PC-3 (cell line): ENCODE data around the gene SLC8A3. TPM values are rescaled to one million over a fixed set of nuclear protein-coding genes. Genes with fewer than 3 reads are reported as not detected.

ENCODE experiments used
- ATAC-seq: fragments of 200-7000 bp; cut with Tn5 transposase; 2 replicates; pipeline ENCODE4 v1.9.1; 2020; ENCODE audit warnings: mild to moderate bottlenecking, moderate library complexity
- BruUV-seq: library from RNA; stranded (reverse); fragments of 400-500 nt; replicated peaks from 2 replicates; lab custom pipeline; 2021; lab: Mats Ljungman, UMichigan
- CTCF ChIA-PET: fragments of 300-600 bp; sonication (Branson Sonifier 250); formaldehyde crosslinking; loops from one replicate; lab custom pipeline; 2022; ENCODE audit warnings: antibody characterized with exemption; lab: Charles Lee
- POLR2A ChIA-PET: fragments of 300-600 bp; sonication (Branson Sonifier 250); formaldehyde crosslinking; loops from one replicate; lab custom pipeline; 2022; ENCODE audit warnings: antibody characterized with exemption; ENCODE audit not compliant: unreplicated experiment; lab: Charles Lee
- DNase-seq: peaks from one replicate; pipeline ENCODE4 v3.0.0-alpha.2; 2015
- H2AFZ ChIP-seq: fragments of 300-600 bp; sonication (generic); 2 replicates; pipeline ENCODE4 v1.6.0; 2016; ENCODE audit warnings: antibody characterized with exemption, low read length
- H3F3A ChIP-seq: fragments of 300-600 bp; sonication (generic); one replicate; pipeline ENCODE4 v1.6.0; 2017; ENCODE audit warnings: antibody characterized with exemption, low read length, control low read depth, mild to moderate bottlenecking; ENCODE audit not compliant: unreplicated experiment
- H3K27ac ChIP-seq: fragments of 300-600 bp; sonication (generic); 2 replicates; pipeline ENCODE4 v1.5.1; 2016; ENCODE audit warnings: mild to moderate bottlenecking, low read length
- H3K27me3 ChIP-seq: fragments of 300-600 bp; sonication (generic); 2 replicates; pipeline ENCODE4 v1.6.1; 2016; ENCODE audit warnings: low read length, mixed read lengths
- H3K36me3 ChIP-seq: fragments of 300-600 bp; sonication (generic); 2 replicates; pipeline ENCODE4 v1.6.1; 2016; ENCODE audit warnings: low read depth, mixed run types, low read length, mixed read lengths
- H3K4me1 ChIP-seq: fragments of 300-600 bp; sonication (generic); 2 replicates; pipeline ENCODE4 v1.5.1; 2016; ENCODE audit warnings: low read length; ENCODE audit not compliant: insufficient read depth
- H3K4me2 ChIP-seq: fragments of 300-600 bp; sonication (generic); 2 replicates; pipeline ENCODE4 v1.6.0; 2016; ENCODE audit warnings: low read length
- H3K4me3 ChIP-seq: fragments of 300-600 bp; sonication (generic); 2 replicates; pipeline ENCODE4 v1.5.1; 2016; ENCODE audit warnings: mild to moderate bottlenecking, low read length, mixed read lengths
- H3K79me2 ChIP-seq: fragments of 300-600 bp; sonication (generic); 2 replicates; pipeline ENCODE4 v1.6.1; 2017; ENCODE audit warnings: low read length, mixed read lengths
- H3K9ac ChIP-seq: fragments of 300-600 bp; sonication (generic); 2 replicates; pipeline ENCODE4 v1.6.0; 2016; ENCODE audit warnings: mild to moderate bottlenecking, low read length
- H3K9me2 ChIP-seq: fragments of 300-600 bp; sonication (generic); replicated peaks from 2 replicates; pipeline ENCODE4 v1.6.1; 2016; ENCODE audit warnings: mixed run types, low read length, mixed read lengths
- H3K9me3 ChIP-seq: fragments of 300-600 bp; sonication (generic); 2 replicates; pipeline ENCODE4 v1.6.1; 2016; ENCODE audit warnings: low read length, mixed read lengths
- H4K20me1 ChIP-seq: fragments of 300-600 bp; sonication (generic); 2 replicates; pipeline ENCODE4 v1.6.1; 2016; ENCODE audit warnings: low read length, mixed read lengths
- CTCF ChIP-seq: fragments of 300-600 bp; sonication (generic); conservative IDR thresholded peaks from 2 replicates; pipeline ENCODE4 v1.5.1; 2017; ENCODE audit warnings: antibody characterized with exemption, low read depth, mild to moderate bottlenecking, low read length
- EZH2 ChIP-seq: fragments of 300-600 bp; sonication (generic); IDR thresholded peaks from one replicate; pipeline ENCODE4 v1.6.1; 2017; ENCODE audit warnings: antibody characterized with exemption, mild to moderate bottlenecking, low read length; ENCODE audit not compliant: unreplicated experiment
- EZH2phosphoT487 ChIP-seq: fragments of 300-600 bp; sonication (generic); IDR thresholded peaks from 2 replicates; pipeline ENCODE4 v1.6.1; 2018; ENCODE audit warnings: mild to moderate bottlenecking, antibody characterized with exemption, low read length, borderline replicate concordance
- intact Hi-C: fragments of 100-400 bp; cut with micrococcal nuclease; formaldehyde crosslinking; loops from 2 replicates; pipeline ENCODE4 v1.9.0; 2023
- total RNA-seq: library from RNA; depleted of rRNA; stranded (reverse); fragments of >200 nt; gene quantifications from 2 replicates; pipeline ENCODE4 v1.2.3, GENCODE V29; 2014

Gene SLC8A3
- total RNA-seq, 1 experiment from 2014 or later, result not detected

GRCh38 chr14:70069186-70069585 lies 119.6 kb downstream of the SLC8A3 start:
- Histone ChIP-seq H3K4me3 (no peak overlapping the region), H3K4me1 (no peaks in the 10 kb centered on the region), H4K20me1 (no peaks in the 10 kb centered on the region), H3K4me2 (no peak overlapping the region), H3K36me3 (no peaks in the 10 kb centered on the region), H2AFZ (no peak overlapping the region), H3K27me3 (peaks cover 55% of the 10 kb centered on the region), H3K9ac (no peak overlapping the region), H3K79me2 (no peaks in the 10 kb centered on the region), H3K27ac (no peak overlapping the region), H3K9me3 (no peaks in the 10 kb centered on the region), H3K9me2 (no peaks in the 10 kb centered on the region), H3F3A (no peaks in the 10 kb centered on the region)
- no TSS peak for BruUV-seq
- ATAC-seq, result no peak
- TF ChIP-seq EZH2phosphoT487, result no peak
- intact Hi-C loops, result no loop called here
- ChIA-PET CTCF (no interaction called here), POLR2A (interaction anchor here (0.6 kb wide), 1 partner anchor 490 kb away, joined by 3 read pairs; no protein-coding TSS in a partner anchor)
- no peak for DNase-seq

GRCh38 chr14:70067810-70068209 lies 120.9 kb downstream of the SLC8A3 start:
- intact Hi-C loops, result no loop called here
- no peak overlapping the region for H3K4me2 ChIP-seq
- no peaks in the 10 kb centered on the region for H3K4me1 ChIP-seq
- H3K9me2 ChIP-seq, result no peaks in the 10 kb centered on the region
- peaks cover 62% of the 10 kb centered on the region for H3K27me3 ChIP-seq
- BruUV-seq, result no TSS peak
- H3F3A ChIP-seq, result no peaks in the 10 kb centered on the region
- ATAC-seq (no peak), DNase-seq (no peak)
- CTCF ChIA-PET, result interaction anchor here (0.5 to 0.8 kb wide), 2 partner anchors 15 to 40 kb away, joined by 3 read pairs; no protein-coding TSS in a partner anchor
- H3K79me2 ChIP-seq, result no peaks in the 10 kb centered on the region
- H2AFZ ChIP-seq, result no peak overlapping the region
- POLR2A ChIA-PET, result no interaction called here
- H3K27ac ChIP-seq, result no peak overlapping the region
- no peaks in the 10 kb centered on the region for H3K9me3 ChIP-seq
- H4K20me1 ChIP-seq, result no peaks in the 10 kb centered on the region
- no peak overlapping the region for H3K9ac ChIP-seq
- no peak overlapping the region for H3K4me3 ChIP-seq
- H3K36me3 ChIP-seq, result no peaks in the 10 kb centered on the region
- TF ChIP-seq EZH2phosphoT487 (no peak), EZH2 (no peak), CTCF (no peak)

GRCh38 chr14:70064136-70064865 lies 124.5 kb downstream of the SLC8A3 start:
- H3K9me3 ChIP-seq, result no peaks in the 10 kb centered on the region
- ChIA-PET POLR2A (no interaction called here), CTCF (no interaction called here)
- H2AFZ ChIP-seq, result no peak overlapping the region
- no peaks in the 10 kb centered on the region for H4K20me1 ChIP-seq
- intact Hi-C loops, result no loop called here
- H3K4me1 ChIP-seq, result peaks cover 10% of the 10 kb centered on the region
- H3K79me2 ChIP-seq, result no peaks in the 10 kb centered on the region
- no peaks in the 10 kb centered on the region for H3K9me2 ChIP-seq
- peaks cover 36% of the 10 kb centered on the region for H3K27me3 ChIP-seq
- no peak overlapping the region for H3K4me2 ChIP-seq
- H3F3A ChIP-seq, result no peaks in the 10 kb centered on the region
- H3K9ac ChIP-seq, result no peak overlapping the region
- no peaks in the 10 kb centered on the region for H3K36me3 ChIP-seq
- no TSS peak for BruUV-seq
- DNase-seq (no peak), ATAC-seq (no peak)
- H3K27ac ChIP-seq, result no peak overlapping the region
- TF ChIP-seq EZH2, result no peak
- no peak for TF ChIP-seq EZH2phosphoT487
- no peak for TF ChIP-seq CTCF
- H3K4me3 ChIP-seq, result no peak overlapping the region
